Tibial artery (tissue), 4 donors: ENCODE results near the gene NANP.

ENCODE experiments used
- DNase-seq, 2 donors: peaks; one replicate each; pipeline ENCODE4 v3.0.0-alpha.2; 2019
- H3K27ac ChIP-seq, 2 donors: fragments of 200-600 bp; sonication (generic) in 1 of 2; 1 replicate in 1 of 2; 2 replicates in 1 of 2; pipeline ENCODE4 v1.5.1; 2018 to 2019; ENCODE audit warnings: mild to moderate bottlenecking in 1 of 2
- H3K27me3 ChIP-seq, 2 donors: fragments of 200-600 bp; sonication (generic) in 1 of 2; one replicate each; pipeline versions ENCODE4 v1.5.1 to v1.6.0; 2016 to 2019
- H3K36me3 ChIP-seq, 3 donors: fragments of 200-600 bp; sonication (generic) in 2 of 3; one replicate each; pipeline ENCODE4 v1.5.1; 2016 to 2019; ENCODE audit warnings: mild to moderate bottlenecking in 2 of 3
- H3K4me1 ChIP-seq, 4 donors: fragments of 200-600 bp; sonication (generic) in 2 of 4; 1 replicate in 3 of 4; 2 replicates in 1 of 4; pipeline ENCODE4 v1.5.1; 2016 to 2019
- H3K4me3 ChIP-seq, 2 donors: fragments of 200-600 bp; sonication (generic) in 1 of 2; 1 replicate in 1 of 2; 2 replicates in 1 of 2; pipeline ENCODE4 v1.5.1; 2018 to 2019; ENCODE audit warnings: mild to moderate bottlenecking in 2 of 2
- H3K9me3 ChIP-seq, 3 donors: fragments of 200-600 bp; sonication (generic) in 1 of 3; one replicate each; pipeline ENCODE4 v1.5.1; 2016 to 2019
- intact Hi-C: fragments of 100-400 bp; cut with DNase I; formaldehyde crosslinking; loops from one replicate; pipeline ENCODE4 v1.15.0; 2023; ENCODE audit warnings: low total_unique reads
- TF ChIP-seq, protein P1 (sequence below), 2 experiments: fragments of 200-600 bp in 1 of 2; fragments of 450-650 bp in 1 of 2; IDR thresholded peaks; one replicate each; pipeline ENCODE4 v1.5.1; 2017 to 2019; ENCODE audit warnings: antibody characterized with exemption in 2 of 2, mild to moderate bottlenecking in 1 of 2, moderate library complexity in 1 of 2

Gene NANP

DNA sequence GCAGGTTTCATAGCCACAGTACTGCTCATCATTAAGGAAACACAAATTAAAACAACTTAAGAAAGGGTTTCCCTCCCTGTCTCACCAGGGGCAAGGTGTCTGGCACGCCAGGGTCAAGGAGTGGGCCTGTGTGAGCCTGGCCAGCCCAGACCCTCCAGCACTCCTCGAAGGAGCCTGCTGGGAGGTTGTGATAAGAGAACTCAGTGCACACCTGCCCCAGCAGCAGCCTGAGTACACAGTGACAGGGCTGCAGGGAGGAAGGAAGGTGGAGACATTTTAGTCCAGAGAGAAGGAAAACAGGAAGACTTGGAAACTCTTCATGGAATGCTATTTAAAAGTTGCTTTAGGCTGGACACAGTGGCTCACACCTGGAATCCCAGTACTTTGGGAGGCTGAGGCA lies 52.6 kb downstream of the NANP start:
- H3K4me1 ChIP-seq = peaks cover 0 to 5% (median 1%) of the 10 kb centered on the region in 4 donors
- intact Hi-C loops = no loop called here
- no peaks in the 10 kb centered on the region for H3K27me3 ChIP-seq
- no peaks in the 10 kb centered on the region for H3K9me3 ChIP-seq
- H3K36me3 ChIP-seq = peaks cover 0 to 5% (median 0%) of the 10 kb centered on the region in 3 donors
- TF ChIP-seq, protein P1, sequence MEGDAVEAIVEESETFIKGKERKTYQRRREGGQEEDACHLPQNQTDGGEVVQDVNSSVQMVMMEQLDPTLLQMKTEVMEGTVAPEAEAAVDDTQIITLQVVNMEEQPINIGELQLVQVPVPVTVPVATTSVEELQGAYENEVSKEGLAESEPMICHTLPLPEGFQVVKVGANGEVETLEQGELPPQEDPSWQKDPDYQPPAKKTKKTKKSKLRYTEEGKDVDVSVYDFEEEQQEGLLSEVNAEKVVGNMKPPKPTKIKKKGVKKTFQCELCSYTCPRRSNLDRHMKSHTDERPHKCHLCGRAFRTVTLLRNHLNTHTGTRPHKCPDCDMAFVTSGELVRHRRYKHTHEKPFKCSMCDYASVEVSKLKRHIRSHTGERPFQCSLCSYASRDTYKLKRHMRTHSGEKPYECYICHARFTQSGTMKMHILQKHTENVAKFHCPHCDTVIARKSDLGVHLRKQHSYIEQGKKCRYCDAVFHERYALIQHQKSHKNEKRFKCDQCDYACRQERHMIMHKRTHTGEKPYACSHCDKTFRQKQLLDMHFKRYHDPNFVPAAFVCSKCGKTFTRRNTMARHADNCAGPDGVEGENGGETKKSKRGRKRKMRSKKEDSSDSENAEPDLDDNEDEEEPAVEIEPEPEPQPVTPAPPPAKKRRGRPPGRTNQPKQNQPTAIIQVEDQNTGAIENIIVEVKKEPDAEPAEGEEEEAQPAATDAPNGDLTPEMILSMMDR (IDR thresholded peaks at IDR 0.05) = no peak
- DNase-seq = no peak
- H3K27ac ChIP-seq = no peak overlapping the region
- no peak overlapping the region for H3K4me3 ChIP-seq

DNA sequence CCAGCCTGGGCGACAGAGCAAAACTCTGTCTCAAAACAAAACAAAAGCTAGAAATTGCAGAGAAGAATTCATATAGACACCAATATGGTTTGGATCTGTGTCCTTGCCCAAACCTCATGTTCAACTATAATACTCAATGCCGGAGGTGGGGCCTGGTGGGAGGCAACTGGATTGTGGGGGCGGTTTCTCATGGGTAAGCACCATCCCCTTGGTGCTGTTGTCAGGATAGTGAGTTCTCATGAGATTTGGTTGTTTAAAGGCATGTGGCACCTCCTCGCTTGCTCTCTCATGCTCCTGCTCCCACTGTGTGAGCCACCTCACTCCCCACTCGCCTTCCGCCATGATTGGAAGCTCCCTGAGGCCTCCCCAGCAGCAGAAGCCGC lies 53.7 kb downstream of the NANP start:
- TF ChIP-seq, protein P1 (IDR thresholded peaks at IDR 0.05) = no peak
- peaks cover 0 to 5% (median 0%) of the 10 kb centered on the region in 3 donors for H3K36me3 ChIP-seq
- H3K4me3 ChIP-seq = no peak overlapping the region
- H3K27ac ChIP-seq = no peak overlapping the region
- intact Hi-C loops = no loop called here
- H3K9me3 ChIP-seq = no peaks in the 10 kb centered on the region
- H3K4me1 ChIP-seq = peaks cover 0 to 5% (median 1%) of the 10 kb centered on the region in 4 donors
- H3K27me3 ChIP-seq = no peaks in the 10 kb centered on the region
- DNase-seq = no peak

DNA sequence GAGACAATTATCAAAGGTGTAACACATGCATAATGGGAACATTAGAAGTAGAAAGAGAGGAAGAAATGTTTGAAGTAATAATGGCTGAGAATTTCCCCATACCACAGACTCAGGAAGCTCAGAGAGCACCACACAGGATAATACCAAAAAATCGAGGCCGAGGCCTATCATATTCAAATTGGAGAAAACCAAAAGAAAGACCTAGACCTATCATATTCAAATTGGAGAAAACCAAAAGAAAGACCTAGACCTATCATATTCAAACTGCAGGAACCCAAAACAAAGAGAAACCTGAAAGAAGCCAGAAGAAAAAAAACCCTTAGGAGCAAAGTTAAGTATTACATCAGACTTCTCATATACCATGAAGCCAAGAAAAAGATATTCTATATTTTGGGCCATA lies 56.5 kb downstream of the NANP start:
- Histone ChIP-seq H3K27ac (no peak overlapping the region), H3K9me3 (no peaks in the 10 kb centered on the region), H3K4me1 (no peaks in the 10 kb centered on the region), H3K36me3 (peaks cover 0 to 5% (median 0%) of the 10 kb centered on the region in 3 donors), H3K27me3 (no peaks in the 10 kb centered on the region), H3K4me3 (no peak overlapping the region)
- no peak for DNase-seq
- intact Hi-C loops = no loop called here
- TF ChIP-seq, protein P1 (IDR thresholded peaks at IDR 0.05) = no peak

DNA sequence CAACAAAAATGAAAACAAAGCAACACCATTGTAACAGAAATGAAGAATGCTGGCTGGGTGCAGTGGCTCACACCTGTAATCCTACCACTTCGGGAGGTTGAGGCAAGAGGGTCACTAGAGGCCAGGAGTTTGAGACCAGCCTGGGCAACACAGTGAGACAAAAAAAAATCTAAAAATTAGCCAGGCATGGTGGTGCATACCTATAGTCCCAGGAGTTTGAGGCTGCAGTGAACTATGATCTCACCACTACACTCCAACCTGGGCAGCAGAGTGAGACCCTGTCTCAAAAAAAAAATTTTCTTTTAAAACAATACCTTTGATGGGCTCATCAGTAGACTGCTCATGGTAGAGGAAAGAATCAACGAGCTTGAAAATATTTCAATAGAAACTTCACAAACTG lies 57.0 kb downstream of the NANP start:
- TF ChIP-seq, protein P1 (IDR thresholded peaks at IDR 0.05) = no peak
- Histone ChIP-seq H3K9me3 (no peaks in the 10 kb centered on the region), H3K27me3 (no peaks in the 10 kb centered on the region), H3K36me3 (peaks cover 0 to 5% (median 0%) of the 10 kb centered on the region in 3 donors), H3K4me3 (no peak overlapping the region), H3K27ac (no peak overlapping the region), H3K4me1 (no peaks in the 10 kb centered on the region)
- no peak for DNase-seq
- intact Hi-C loops = no loop called here

DNA sequence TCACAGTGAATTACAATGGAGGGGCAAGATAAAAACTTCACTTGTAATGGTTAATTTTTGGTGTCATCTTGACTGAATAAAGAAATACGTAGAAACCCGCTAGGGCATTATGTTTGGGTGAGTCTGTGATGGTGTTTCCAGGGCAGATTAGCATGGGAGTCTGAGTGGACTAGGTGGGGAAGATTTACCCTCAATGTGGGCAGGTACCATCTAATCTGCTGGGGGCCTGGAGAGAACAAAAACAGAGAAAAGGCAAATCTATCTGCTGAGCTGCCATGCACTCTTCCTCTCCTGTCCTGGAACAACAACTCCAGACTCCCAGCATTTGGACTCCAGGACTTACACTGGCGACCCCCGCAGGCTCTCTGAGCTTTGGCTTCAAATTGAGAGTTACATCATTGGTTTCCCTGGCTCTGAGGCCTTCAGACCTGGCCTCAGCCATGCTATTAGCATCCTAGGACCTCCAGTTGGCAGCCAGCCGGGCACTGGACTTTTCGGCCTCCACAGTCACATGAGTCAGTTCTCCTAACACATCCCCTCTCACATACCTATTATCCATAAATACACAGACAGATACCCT lies 58.1 kb downstream of the NANP start:
- Histone ChIP-seq H3K36me3 (no peaks in the 10 kb centered on the region), H3K9me3 (no peaks in the 10 kb centered on the region), H3K4me1 (no peaks in the 10 kb centered on the region), H3K27ac (no peak overlapping the region), H3K27me3 (no peaks in the 10 kb centered on the region), H3K4me3 (no peak overlapping the region)
- DNase-seq = no peak
- intact Hi-C loops = no loop called here
- TF ChIP-seq, protein P1 (IDR thresholded peaks at IDR 0.05) = no peak

DNA sequence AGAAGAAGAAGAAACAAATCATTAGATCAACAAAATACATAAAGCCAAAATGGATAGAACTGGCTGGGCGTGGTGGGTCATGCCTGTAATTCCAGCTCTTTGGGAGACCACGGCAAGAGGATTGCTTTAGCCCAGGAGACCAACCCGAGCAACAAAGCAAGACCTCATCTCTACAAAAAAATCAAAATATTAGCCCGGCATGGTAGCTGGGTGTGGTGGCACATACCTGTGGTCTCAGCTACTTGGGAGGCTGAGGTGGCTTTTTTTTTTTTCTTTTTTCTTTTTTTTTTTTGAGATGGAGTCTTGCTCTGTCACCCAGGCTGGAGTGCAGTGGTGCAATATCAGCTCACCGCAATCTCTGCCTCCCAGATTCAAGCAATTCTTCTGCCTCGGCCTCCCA lies 59.9 kb downstream of the NANP start:
- H3K4me1 ChIP-seq = no peaks in the 10 kb centered on the region
- TF ChIP-seq, protein P1 (IDR thresholded peaks at IDR 0.05) = no peak
- no peak for DNase-seq
- H3K9me3 ChIP-seq = no peaks in the 10 kb centered on the region
- intact Hi-C loops = no loop called here
- no peak overlapping the region for H3K27ac ChIP-seq
- no peaks in the 10 kb centered on the region for H3K36me3 ChIP-seq
- H3K4me3 ChIP-seq = no peak overlapping the region
- no peaks in the 10 kb centered on the region for H3K27me3 ChIP-seq
